ENCODE results near the gene H6PD.

H6PD gene

GRCh38 chr1:9302745-9303524 is 68.4 kb downstream of the H6PD start:
- DNase-seq: no peak

- no peak for DNase-seq
Measured at GRCh38 chr1:9303916-9304315, 69.3 kb downstream of the H6PD start.

GRCh38 chr1:9305216-9305615 is 70.6 kb downstream of the H6PD start:
- no peak for DNase-seq

GRCh38 chr1:9306006-9306405 is 71.4 kb downstream of the H6PD start:
- DNase-seq: no peak

GRCh38 chr1:9307303-9307702 is 72.7 kb downstream of the H6PD start:
- DNase-seq: no peak

GRCh38 chr1:9308236-9308785 is 73.7 kb downstream of the H6PD start:
- no peak for DNase-seq

- no peak for DNase-seq
Measured at GRCh38 chr1:9309080-9309479, 74.5 kb downstream of the H6PD start.

- DNase-seq: no peak
Measured at GRCh38 chr1:9309991-9310390, 75.4 kb downstream of the H6PD start.

- no peak for DNase-seq
Measured at GRCh38 chr1:9311029-9311428, 76.5 kb downstream of the H6PD start.

GRCh38 chr1:9311479-9311878 is 76.9 kb downstream of the H6PD start:
- DNase-seq: no peak

GRCh38 chr1:9312168-9312720 is 77.7 kb downstream of the H6PD start:
- no peak for DNase-seq

GRCh38 chr1:9313576-9313975 is 79.0 kb downstream of the H6PD start:
- no peak for DNase-seq

- DNase-seq: no peak
Measured at GRCh38 chr1:9314111-9314510, 79.5 kb downstream of the H6PD start.

GRCh38 chr1:9314711-9315379 is 80.3 kb downstream of the H6PD start:
- DNase-seq: no peak

GRCh38 chr1:9315411-9316079 is 81.0 kb downstream of the H6PD start:
- no peak for DNase-seq

- no peak for DNase-seq
Measured at GRCh38 chr1:9316080-9316444, 81.5 kb downstream of the H6PD start.

GRCh38 chr1:9316512-9316911 is 81.9 kb downstream of the H6PD start:
- DNase-seq: no peak

- DNase-seq: no peak
Measured at GRCh38 chr1:9317072-9317471, 82.5 kb downstream of the H6PD start.

GRCh38 chr1:9317591-9318417 is 83.2 kb downstream of the H6PD start:
- no peak for DNase-seq

- no peak for DNase-seq
Measured at GRCh38 chr1:9319208-9319788, 84.7 kb downstream of the H6PD start.

- no peak for DNase-seq
Measured at GRCh38 chr1:9319789-9320519, 85.4 kb downstream of the H6PD start.
